ACHN (cell line): Measurements from ENCODE around the gene DYNC2LI1.

ENCODE experiments used
- DNase-seq: peaks from one replicate; pipeline ENCODE4 v3.0.0-alpha.2; 2015
- in situ Hi-C: cut with HindIII; loops from 2 replicates; pipeline ENCODE4 v1.10.0; 2017; ENCODE audit warnings: low sequenced_read_pairs, low pct_ligation_motif_present, low pct_unique_long_range_greater_than_20kb

DYNC2LI1 gene

DNA sequence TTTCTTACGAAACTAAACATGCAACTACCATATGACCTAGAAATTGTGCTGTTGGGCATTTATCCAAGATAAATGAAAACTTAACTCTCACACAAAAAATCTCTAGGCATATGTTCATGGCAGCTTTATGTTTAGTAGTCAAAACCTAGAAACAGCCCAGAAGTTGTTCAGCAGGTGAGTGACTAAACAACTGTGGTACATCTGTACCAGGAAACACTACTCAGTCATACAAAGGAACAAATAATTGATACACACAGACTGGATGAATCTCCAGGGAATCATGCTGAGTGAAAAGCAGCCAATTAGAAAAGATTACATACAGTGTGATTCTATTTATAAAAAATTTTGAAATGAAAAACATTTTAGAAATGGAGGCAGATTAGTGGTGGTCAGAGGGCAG is 29.3 kb downstream of the DYNC2LI1 start:
- no peak for DNase-seq
- in situ Hi-C loops = no loop called here

- no peak for DNase-seq
- in situ Hi-C loops = no loop called here
These were observed 32.8 kb downstream of the DYNC2LI1 start for GRCh38 chr2:43806719-43807031.

DNA sequence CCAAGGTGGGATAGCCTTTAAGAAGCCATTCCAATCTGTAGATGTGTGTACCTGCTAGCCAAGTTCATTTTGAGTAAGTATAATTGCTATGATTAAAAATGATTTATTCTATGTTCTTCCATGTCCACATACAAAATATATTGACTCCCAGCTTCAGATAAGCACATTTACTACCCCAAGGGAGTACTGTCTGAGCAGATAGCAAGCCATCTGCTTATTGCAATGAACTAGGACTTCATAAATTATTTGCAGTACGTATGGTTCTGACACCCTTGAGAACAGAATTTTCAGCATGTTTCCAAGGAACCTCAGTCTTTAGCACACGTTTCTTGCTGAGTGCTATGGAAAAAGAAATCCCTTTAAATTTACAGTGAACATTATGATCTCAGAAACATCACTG is 36.6 kb downstream of the DYNC2LI1 start:
- in situ Hi-C loops = no loop called here
- no peak for DNase-seq

- in situ Hi-C loops = no loop called here
- no peak for DNase-seq
These were observed 37.0 kb downstream of the DYNC2LI1 start for GRCh38 chr2:43810888-43811287.

DNA sequence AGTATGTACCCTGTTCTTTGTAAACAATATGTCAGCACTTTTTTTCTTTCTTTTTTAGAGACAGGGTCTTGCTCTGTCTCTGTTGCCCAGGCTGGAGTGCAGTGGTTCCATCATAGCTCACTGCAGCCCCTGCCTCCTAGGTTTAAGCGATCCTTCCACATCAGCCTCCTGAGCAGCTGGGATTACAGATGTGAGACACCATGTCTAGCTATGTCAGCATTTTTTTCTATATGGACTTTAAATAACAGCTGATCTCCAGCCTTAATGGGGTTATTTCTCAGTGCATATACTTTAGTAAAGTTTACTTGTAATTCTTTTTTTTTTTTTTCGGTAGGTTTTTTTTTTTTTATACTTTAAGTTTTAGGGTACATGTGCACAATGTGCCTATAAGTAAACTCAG is 38.2 kb downstream of the DYNC2LI1 start:
- in situ Hi-C loops = no loop called here
- DNase-seq = no peak

DNA sequence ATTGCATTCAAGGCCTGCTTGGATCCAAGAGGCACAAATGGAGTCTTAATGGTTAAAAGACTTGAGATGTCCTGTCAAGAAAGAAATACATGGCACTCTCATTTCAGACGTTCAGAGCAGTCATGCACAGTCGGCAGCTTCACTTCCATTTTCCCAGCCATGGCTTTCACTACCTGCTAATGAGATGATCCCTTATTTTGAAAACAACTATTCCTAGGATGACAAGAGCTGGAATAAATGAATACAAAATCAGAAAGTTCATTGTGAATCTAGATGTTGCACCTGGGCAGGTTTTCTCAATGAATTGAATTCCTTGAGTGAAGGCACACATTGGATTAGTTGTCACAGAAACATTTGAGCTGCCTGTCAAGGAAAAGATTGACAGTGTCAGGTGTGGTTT is 39.1 kb downstream of the DYNC2LI1 start:
- in situ Hi-C loops = no loop called here
- DNase-seq = no peak

- in situ Hi-C loops = no loop called here
- no peak for DNase-seq
These were observed 40.9 kb downstream of the DYNC2LI1 start for GRCh38 chr2:43814711-43815110.

GRCh38 chr2:43818761-43819160 is 44.9 kb downstream of the DYNC2LI1 start:
- peak; percentile 8 for DNase-seq
- in situ Hi-C loops = no loop called here

- DNase-seq = no peak
- in situ Hi-C loops = no loop called here
These were observed 45.8 kb downstream of the DYNC2LI1 start for GRCh38 chr2:43819491-43820163.

DNA sequence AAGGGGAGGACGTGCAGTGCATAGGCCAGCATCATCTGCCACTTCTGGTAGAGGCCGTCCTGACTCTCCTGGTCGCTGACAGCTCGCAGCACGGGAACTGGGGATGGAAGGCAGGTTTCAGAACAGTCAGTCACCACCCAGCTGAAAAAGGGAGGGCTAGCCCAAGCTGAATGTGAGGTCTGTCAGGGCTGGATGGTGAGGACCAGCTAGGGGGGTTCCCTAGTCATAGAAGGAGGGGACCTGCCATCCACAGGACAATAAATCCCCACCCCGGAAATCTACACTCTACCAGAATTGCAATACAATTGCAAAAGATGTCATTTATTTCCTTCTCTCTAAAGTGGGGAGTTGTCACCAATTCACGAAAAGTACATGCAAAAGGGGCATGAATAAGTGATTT is 49.0 kb downstream of the DYNC2LI1 start:
- no peak for DNase-seq
- in situ Hi-C loops = no loop called here

- no peak for DNase-seq
- in situ Hi-C loops = no loop called here
These were observed 49.9 kb downstream of the DYNC2LI1 start for GRCh38 chr2:43823751-43824150.

- no peak for DNase-seq
- in situ Hi-C loops = no loop called here
These were observed 50.7 kb downstream of the DYNC2LI1 start for GRCh38 chr2:43824512-43824911.

- no peak for DNase-seq
- in situ Hi-C loops = no loop called here
These were observed 51.2 kb downstream of the DYNC2LI1 start for GRCh38 chr2:43824951-43825493.

DNA sequence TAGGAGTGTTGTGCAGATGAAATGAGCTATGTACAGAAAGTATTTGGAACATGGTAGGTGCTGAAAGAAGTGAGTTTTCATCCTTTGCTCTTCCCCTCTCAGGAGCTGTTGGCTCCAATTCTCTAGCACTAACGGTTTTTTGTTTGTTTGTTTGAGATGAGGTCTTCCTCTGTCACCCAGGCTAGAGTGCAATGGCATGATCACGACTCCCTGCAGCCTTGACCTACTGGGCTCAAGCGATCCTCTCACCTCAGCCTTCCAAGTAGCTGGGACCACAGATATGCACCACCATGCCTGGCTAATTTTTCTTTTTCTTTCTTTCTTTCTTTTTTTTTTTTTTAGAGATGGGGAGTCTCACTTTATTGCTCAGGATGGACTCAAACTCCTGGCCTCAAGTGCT is 52.0 kb downstream of the DYNC2LI1 start:
- DNase-seq = no peak
- in situ Hi-C loops = no loop called here

DNA sequence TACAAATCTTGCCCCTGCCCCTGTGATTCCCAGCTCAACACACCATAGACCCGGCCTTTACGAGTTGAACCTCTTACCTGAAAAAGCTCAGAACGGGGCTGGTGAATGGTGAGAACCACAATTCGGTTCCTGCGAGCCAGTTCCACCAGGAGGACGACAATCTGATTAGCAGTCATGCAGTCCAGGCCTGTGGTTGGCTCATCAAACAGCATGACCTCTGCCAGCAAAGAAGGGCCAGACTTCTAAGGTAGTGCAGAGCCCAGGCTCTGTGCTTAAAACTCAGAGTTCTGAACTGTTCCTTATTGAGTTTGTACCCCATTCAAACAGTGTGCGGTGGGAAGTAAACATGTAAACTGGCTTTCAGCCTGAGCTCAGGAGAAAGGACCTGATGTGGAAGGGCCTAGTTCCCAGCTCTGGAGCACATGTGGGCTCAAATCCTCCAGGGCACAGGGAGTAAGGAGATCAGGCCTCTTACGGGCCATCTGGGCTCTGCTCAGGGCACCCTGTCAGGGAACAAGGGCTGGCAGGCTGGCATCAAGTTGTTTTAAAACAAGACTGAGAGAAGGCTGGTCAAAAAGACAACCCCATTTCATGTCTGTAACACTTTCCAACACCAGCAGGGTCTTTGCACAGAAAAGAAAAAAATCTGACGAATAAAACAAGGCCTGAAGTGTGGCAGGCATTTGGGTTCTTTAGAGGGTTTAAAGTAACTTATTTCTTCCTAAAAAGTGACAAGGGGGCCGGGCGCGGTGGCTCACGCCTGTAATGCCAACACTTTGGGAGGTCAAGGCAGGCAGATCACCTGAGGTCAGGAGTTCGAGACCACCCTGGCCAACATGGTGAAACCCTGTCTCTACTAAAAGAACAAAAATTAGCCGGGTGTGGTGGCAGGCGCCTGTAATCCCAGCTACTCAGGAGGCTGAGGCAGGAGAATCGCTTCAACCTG is 52.7 kb downstream of the DYNC2LI1 start:
- in situ Hi-C loops = no loop called here
- DNase-seq = no peak

DNA sequence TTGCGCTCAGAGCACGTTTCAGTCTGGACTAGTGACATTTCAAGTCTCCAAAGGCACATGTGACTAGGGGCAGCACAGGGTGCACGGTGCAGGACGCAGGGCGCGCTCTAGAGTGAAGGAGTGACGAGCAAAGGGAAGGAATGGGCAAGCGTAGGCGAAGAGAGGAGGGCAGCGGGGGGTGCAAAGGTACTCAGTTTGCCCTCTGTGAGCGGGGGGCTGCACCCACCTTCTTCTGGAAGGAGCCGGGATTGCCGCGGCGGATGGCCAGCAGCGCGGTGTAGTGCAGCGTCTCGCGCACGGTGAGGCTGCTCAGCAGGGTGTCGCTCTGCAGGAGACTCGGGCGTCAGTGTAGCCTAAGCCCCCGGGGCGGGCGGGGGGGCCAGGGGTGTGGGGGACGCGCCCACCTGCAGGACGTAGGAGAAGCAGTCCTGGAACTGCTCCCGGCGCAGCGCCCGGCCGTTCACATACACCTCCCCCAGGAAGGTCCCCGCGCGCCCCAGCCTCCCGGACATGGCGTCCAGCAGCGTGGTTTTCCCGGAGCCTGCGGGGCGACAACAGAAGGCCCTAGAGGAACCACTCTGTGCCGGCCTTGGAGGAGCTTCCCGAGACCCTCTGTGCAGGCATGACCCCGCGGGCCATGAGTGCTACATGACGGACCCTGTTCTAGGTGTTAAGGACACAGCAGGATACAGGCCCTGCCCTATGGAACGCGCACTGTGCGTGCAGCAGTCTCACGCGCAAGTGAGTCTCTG is 57.9 kb downstream of the DYNC2LI1 start:
- in situ Hi-C loops = no loop called here
- no peak for DNase-seq

GRCh38 chr2:43832457-43832856 is 58.6 kb downstream of the DYNC2LI1 start:
- no peak for DNase-seq
- in situ Hi-C loops = no loop called here

DNA sequence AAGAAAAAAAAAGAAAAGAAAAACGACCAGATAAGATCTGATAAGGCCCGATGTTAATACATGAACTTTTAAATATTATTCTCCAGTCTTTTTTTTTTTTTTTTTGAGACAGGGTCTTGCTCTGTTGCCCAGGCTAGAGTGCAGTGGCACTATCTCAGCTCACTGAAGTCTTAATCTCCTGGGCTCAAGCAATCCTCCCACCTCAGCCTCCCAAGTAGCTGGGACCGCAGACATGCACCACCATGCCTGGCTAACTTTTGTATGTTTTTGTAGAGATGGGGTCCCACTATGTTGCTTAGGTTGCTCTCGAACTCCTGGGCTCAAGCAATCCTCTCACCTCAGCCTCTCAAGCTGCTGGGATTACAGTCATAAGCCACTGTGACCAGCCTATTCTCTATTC is 63.2 kb downstream of the DYNC2LI1 start:
- DNase-seq = no peak

More for the DNA sequence above, 63.2 kb downstream of the DYNC2LI1 start:
- in situ Hi-C loops = no loop called here
